Pancreas (tissue), 10 donors: ENCODE data around the gene TMEM114. TPM values are rescaled to one million over a fixed set of nuclear protein-coding genes. Genes with fewer than 3 reads are reported as not detected.
A peak's percentile ranks its signal among the peaks of the same experiment; 100 is the strongest.

Experiments used
- ATAC-seq, 4 donors: fragments of 200-7000 bp; cut with Tn5 transposase; one replicate each; pipeline versions ENCODE4 v1.8.0 to v1.9.1; 2020; ENCODE audit warnings: mild to moderate bottlenecking in 4 of 4, moderate library complexity in 4 of 4
- DNase-seq, 6 donors: peaks; one replicate each; pipeline ENCODE4 v3.0.0-alpha.2; 2020
- FAIRE-seq: peaks from 2 replicates; lab custom pipeline; 2012; peaks lifted over from hg19 to GRCh38; lab: Jason Lieb, UNC
- H3K27ac ChIP-seq, 4 donors: fragments of 200-600 bp; sonication (generic); 1 replicate in 3 of 4; 2 replicates in 1 of 4; pipeline versions ENCODE4 v1.5.0 to v1.8.0; 2020
- H3K27me3 ChIP-seq, 4 donors: fragments of 200-600 bp; one replicate each; pipeline ENCODE4 v1.8.0; 2021
- H3K36me3 ChIP-seq, 3 donors: fragments of 200-600 bp; sonication (generic) in 1 of 3; one replicate each; pipeline versions ENCODE4 v1.5.0 to v1.8.0; 2020 to 2021
- H3K4me1 ChIP-seq, 3 donors: fragments of 200-600 bp; one replicate each; pipeline ENCODE4 v1.8.0; 2021
- H3K4me3 ChIP-seq, 4 donors: fragments of 200-600 bp; sonication (generic) in 2 of 4; one replicate each; pipeline versions ENCODE4 v1.5.0 to v1.8.0; 2020 to 2021
- H3K9me3 ChIP-seq, 4 donors: fragments of 200-600 bp; one replicate each; pipeline ENCODE4 v1.8.0; 2021
- WGBS, 2 donors: extraction: QIAGEN DNeasy Blood & Tissue Kit; methylation state at CpG; one replicate each; pipeline ENCODE4 v1.1.7; 2013; 5-methylcytosine and 5-hydroxymethylcytosine counted together
- intact Hi-C, 3 donors: fragments of 100-400 bp; cut with DNase I; formaldehyde crosslinking; loops; one replicate each; pipeline versions ENCODE4 v1.11.1 to v1.14.2; 2022
- polyA plus RNA-seq, 2 donors: library from polyadenylated mRNA; stranded (reverse); fragments of 200-250 nt; gene quantifications; one replicate each; pipeline ENCODE4 v1.2.3, GENCODE V29; 2013
- total RNA-seq, 6 donors: library from RNA; stranded (reverse); fragmentation: NEBNext Ultra II Directional in 4 of 6; extraction: Animal tissue kit (Norgen Biotek cat#: 25700) in 4 of 6; gene quantifications; one replicate each; pipeline versions ENCODE4 v1.2.1 to v1.2.4, GENCODE V29; 2021 to 2023
- TF ChIP-seq, protein P1 (sequence below), 4 donors: fragments of 200-600 bp; sonication (generic) in 3 of 4; IDR thresholded peaks; one replicate each; pipeline versions ENCODE4 v1.5.0 to v1.8.0; 2021; ENCODE audit warnings: antibody characterized with exemption in 4 of 4
- donor health status: healthy with polysubstance abuse.
- donor health status: DM: no; HTN: no; CAD: no; lungs with moderate emphysema.
- donor health status: DM: no; HTN: no; CAD: no.
- donor health status: control.
- donor health status: control.
- donor health status: Bipolar disorder and iron deficiency.
- donor health status: DM: yes; HTN: yes; CAD: no.
- donor health status: DM: no; HTN: no; CAD: no.
- donor health status: DM: no; HTN: no; CAD: no.
- donor health status: DM: yes; HTN: yes; CAD: no.

The TMEM114 gene
- total RNA-seq: not detected
- not detected for polyA plus RNA-seq

- H3K36me3 ChIP-seq: no peaks in the 10 kb centered on the region
- no peak within 1 kb of the TSS for H3K27ac ChIP-seq
- ATAC-seq (peak in 3 of 4 donors; percentile 18 to 24 (median 22)), FAIRE-seq (no peak), DNase-seq (peak in 1 of 6 donors; percentile 59)
- peaks cover 0 to 9% (median 5%) of the 10 kb centered on the region in 4 donors for H3K27me3 ChIP-seq
- peaks cover 0 to 6% (median 0%) of the 10 kb centered on the region in 3 donors for H3K4me1 ChIP-seq
- TF ChIP-seq, protein P1, sequence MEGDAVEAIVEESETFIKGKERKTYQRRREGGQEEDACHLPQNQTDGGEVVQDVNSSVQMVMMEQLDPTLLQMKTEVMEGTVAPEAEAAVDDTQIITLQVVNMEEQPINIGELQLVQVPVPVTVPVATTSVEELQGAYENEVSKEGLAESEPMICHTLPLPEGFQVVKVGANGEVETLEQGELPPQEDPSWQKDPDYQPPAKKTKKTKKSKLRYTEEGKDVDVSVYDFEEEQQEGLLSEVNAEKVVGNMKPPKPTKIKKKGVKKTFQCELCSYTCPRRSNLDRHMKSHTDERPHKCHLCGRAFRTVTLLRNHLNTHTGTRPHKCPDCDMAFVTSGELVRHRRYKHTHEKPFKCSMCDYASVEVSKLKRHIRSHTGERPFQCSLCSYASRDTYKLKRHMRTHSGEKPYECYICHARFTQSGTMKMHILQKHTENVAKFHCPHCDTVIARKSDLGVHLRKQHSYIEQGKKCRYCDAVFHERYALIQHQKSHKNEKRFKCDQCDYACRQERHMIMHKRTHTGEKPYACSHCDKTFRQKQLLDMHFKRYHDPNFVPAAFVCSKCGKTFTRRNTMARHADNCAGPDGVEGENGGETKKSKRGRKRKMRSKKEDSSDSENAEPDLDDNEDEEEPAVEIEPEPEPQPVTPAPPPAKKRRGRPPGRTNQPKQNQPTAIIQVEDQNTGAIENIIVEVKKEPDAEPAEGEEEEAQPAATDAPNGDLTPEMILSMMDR (IDR thresholded peaks at IDR 0.05): no peak
- H3K9me3 ChIP-seq: no peaks in the 10 kb centered on the region
- peak within 1 kb of the TSS in 3 of 4 donors; percentile 6 to 42 (median 24) for H3K4me3 ChIP-seq
- intact Hi-C loops: no loop called here
- WGBS, 2 donors: 2 to 4% methylated on average over 37 to 41 of the region's 41 CpGs
Measured at GRCh38 chr16:8589900-8590688, at the start of gene TMEM114. Gene TMEM114, minus strand, starts transcription at chr16:8590511. Its CDS starts 673 bp downstream, at chr16:8589838.

DNA sequence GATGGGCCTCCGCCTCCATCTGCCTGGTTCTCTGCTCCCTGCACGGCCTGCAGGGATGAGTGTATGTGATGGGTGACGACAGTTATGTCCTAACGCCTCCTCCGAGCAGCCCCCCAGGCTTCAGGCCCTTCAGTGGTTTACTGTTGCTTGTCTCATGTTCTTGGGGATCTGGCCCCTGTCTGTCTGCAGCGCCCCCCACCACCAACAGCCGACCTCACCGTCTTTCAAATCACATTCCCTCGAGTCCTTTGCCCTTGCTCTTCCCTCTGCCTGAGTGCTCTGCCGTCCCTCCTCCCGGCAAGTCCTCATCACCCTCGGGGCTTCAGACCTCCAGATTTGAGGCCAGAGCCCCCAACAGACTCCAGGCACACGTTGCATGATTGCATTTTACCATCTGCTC is 49.4 kb upstream of the TMEM114 start:
- H3K4me3 ChIP-seq: no peak overlapping the region
- no peaks in the 10 kb centered on the region for H3K4me1 ChIP-seq
- DNase-seq (no peak), FAIRE-seq (no peak), ATAC-seq (no peak)
- no peak overlapping the region for H3K27ac ChIP-seq
- H3K36me3 ChIP-seq: peaks cover 3 to 79% (median 12%) of the 10 kb centered on the region in 3 donors
- whole genome bisulfite sequencing, 2 donors: 81 to 94% methylated on average over 10 to 12 of the region's 13 CpGs
- intact Hi-C loops: no loop called here
- TF ChIP-seq, protein P1 (IDR thresholded peaks at IDR 0.05): no peak
- no peaks in the 10 kb centered on the region for H3K9me3 ChIP-seq
- no peaks in the 10 kb centered on the region for H3K27me3 ChIP-seq

DNA sequence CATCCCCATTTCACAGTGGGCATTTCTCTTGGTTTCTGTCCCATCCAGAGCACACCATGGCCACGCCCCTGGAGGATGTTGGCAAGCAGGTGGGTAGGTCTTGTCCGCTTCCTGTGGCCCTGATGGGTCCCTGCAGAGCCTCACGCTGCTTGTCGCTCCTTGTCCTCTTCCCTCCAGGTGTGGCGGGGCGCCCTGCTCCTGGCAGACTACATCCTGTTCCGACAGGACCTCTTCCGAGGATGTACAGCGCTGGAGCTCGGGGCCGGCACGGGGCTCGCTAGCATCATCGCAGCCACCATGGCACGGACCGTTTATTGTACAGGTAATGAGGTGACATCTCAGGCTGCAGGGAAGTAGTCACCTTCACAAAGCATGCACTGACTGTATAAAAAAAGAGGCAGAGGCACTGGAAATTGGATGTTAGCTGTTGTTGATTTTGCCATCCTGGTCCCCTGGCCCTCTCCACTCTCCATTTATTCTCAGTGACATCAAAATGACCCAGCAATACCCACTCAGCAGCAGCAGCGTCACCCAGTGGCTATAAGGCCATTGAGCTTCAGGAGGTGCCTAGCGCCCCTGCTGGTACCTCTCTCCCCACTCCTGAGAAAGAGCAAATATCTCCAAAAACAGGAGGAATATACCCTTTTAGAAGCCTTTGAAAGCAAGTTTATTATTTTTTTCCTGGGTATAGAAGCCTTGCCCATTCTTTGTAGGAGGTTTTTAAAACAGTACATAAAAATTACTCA is 44.9 kb upstream of the TMEM114 start:
- FAIRE-seq (no peak), DNase-seq (no peak)

GRCh38 chr16:8632675-8633182 is 42.4 kb upstream of the TMEM114 start:
- intact Hi-C loops: no loop called here
- TF ChIP-seq, protein P1 (IDR thresholded peaks at IDR 0.05): no peak
- no peak for FAIRE-seq
- Histone ChIP-seq H3K4me1 (no peaks in the 10 kb centered on the region), H3K9me3 (no peaks in the 10 kb centered on the region), H3K27ac (peak overlapping the region in 2 of 4 donors; percentile 50), H3K36me3 (peaks cover 4 to 45% (median 20%) of the 10 kb centered on the region in 3 donors), H3K4me3 (no peak overlapping the region), H3K27me3 (no peaks in the 10 kb centered on the region)
- ATAC-seq: peak in 3 of 4 donors; percentile 28 to 84 (median 77)
- peak in 1 of 6 donors; percentile 26 for DNase-seq
- 82 to 94% methylated on average over 4 to 5 of the region's 5 CpGs for WGBS, 2 donors

More for the DNA sequence above, 44.9 kb upstream of the TMEM114 start:
- TF ChIP-seq, protein P1 (IDR thresholded peaks at IDR 0.05): no peak
- no peak overlapping the region for H3K4me3 ChIP-seq
- H3K27ac ChIP-seq: no peak overlapping the region
- no peak for ATAC-seq
- no peaks in the 10 kb centered on the region for H3K9me3 ChIP-seq
- H3K27me3 ChIP-seq: no peaks in the 10 kb centered on the region
- WGBS, 2 donors: 80 to 82% methylated on average over 18 of the region's 18 CpGs
- intact Hi-C loops: no loop called here
- H3K4me1 ChIP-seq: no peaks in the 10 kb centered on the region
- H3K36me3 ChIP-seq: peaks cover 3 to 48% (median 17%) of the 10 kb centered on the region in 3 donors
